ENCODE measurements around the gene TMPRSS12. TPM values are rescaled to one million over a fixed set of nuclear protein-coding genes. Genes with fewer than 3 reads are reported as not detected.
"Not testable (repeated sequence)": the region's sequence is repeated elsewhere in the genome, so short reads cannot be mapped to it uniquely, and the experiment has no call there.

The TMPRSS12 gene
- total RNA-seq, 1 donor from 2014 or later: not detected

GRCh38 chr12:50925342-50925651 lies 82.6 kb downstream of the TMPRSS12 start:
- TF ChIP-seq CTCF (IDR thresholded peaks at IDR 0.05): no peak
- peak; percentile 21 for ATAC-seq
- no peak for DNase-seq
- intact Hi-C loops (cut with DNase I): no loop called here
- H3K27ac ChIP-seq: peak overlapping the region; percentile 88
- no peaks in the 10 kb centered on the region for H3K9me3 ChIP-seq
- no peaks in the 10 kb centered on the region for H3K27me3 ChIP-seq
- peak overlapping the region; percentile 69 for H3K4me3 ChIP-seq
- H3K36me3 ChIP-seq: peaks cover 12% of the 10 kb centered on the region
- H3K4me1 ChIP-seq: peaks cover 31% of the 10 kb centered on the region

- DNase-seq (no peak), ATAC-seq (no peak)
- H3K4me1 ChIP-seq: peaks cover 31% of the 10 kb centered on the region
- intact Hi-C loops (cut with DNase I): no loop called here
- H3K36me3 ChIP-seq: peaks cover 18% of the 10 kb centered on the region
- peak overlapping the region; percentile 69 for H3K4me3 ChIP-seq
- H3K27ac ChIP-seq: peak overlapping the region; percentile 88
- no peak for TF ChIP-seq CTCF (IDR thresholded peaks at IDR 0.05)
- no peaks in the 10 kb centered on the region for H3K9me3 ChIP-seq
- no peaks in the 10 kb centered on the region for H3K27me3 ChIP-seq
These were observed 83.2 kb downstream of the TMPRSS12 start for GRCh38 chr12:50925920-50926319.

- Histone ChIP-seq H3K27ac (peak overlapping the region; percentile 88), H3K27me3 (no peaks in the 10 kb centered on the region), H3K9me3 (no peaks in the 10 kb centered on the region), H3K4me1 (peaks cover 34% of the 10 kb centered on the region), H3K36me3 (peaks cover 23% of the 10 kb centered on the region), H3K4me3 (peak overlapping the region; percentile 69)
- ATAC-seq (no peak), DNase-seq (no peak)
- intact Hi-C loops (cut with DNase I): no loop called here
- no peak for TF ChIP-seq CTCF (IDR thresholded peaks at IDR 0.05)
These were observed 83.7 kb downstream of the TMPRSS12 start for GRCh38 chr12:50926415-50926814.

- H3K9me3 ChIP-seq; H3K27me3 ChIP-seq; DNase-seq; intact Hi-C loops (cut with DNase I): not testable (repeated sequence)
- H3K4me1 ChIP-seq: peaks cover 35% of the 10 kb centered on the region
- ATAC-seq: peak; percentile 33
- H3K27ac ChIP-seq: peak overlapping the region; percentile 88
- H3K4me3 ChIP-seq: peak overlapping the region; percentile 69
- H3K36me3 ChIP-seq: peaks cover 28% of the 10 kb centered on the region
These were observed 84.2 kb downstream of the TMPRSS12 start for GRCh38 chr12:50926932-50927331.

- no peaks in the 10 kb centered on the region for H3K9me3 ChIP-seq
- H3K4me1 ChIP-seq: peaks cover 35% of the 10 kb centered on the region
- peak overlapping the region; percentile 69 for H3K4me3 ChIP-seq
- H3K36me3 ChIP-seq: peaks cover 32% of the 10 kb centered on the region
- no peaks in the 10 kb centered on the region for H3K27me3 ChIP-seq
- peak overlapping the region; percentile 88 for H3K27ac ChIP-seq
- ATAC-seq: no peak
- DNase-seq: no peak
- intact Hi-C loops (cut with DNase I): no loop called here
- no peak for TF ChIP-seq CTCF (IDR thresholded peaks at IDR 0.05)
These were observed 84.6 kb downstream of the TMPRSS12 start for GRCh38 chr12:50927356-50927755.

- intact Hi-C loops (cut with DNase I): no loop called here
- Histone ChIP-seq H3K36me3 (peaks cover 32% of the 10 kb centered on the region), H3K27ac (peak overlapping the region; percentile 88), H3K27me3 (no peaks in the 10 kb centered on the region), H3K4me1 (peaks cover 35% of the 10 kb centered on the region), H3K4me3 (peak overlapping the region; percentile 69), H3K9me3 (no peaks in the 10 kb centered on the region)
- no peak for TF ChIP-seq CTCF (IDR thresholded peaks at IDR 0.05)
- no peak for DNase-seq
- ATAC-seq: no peak
These were observed 85.1 kb downstream of the TMPRSS12 start for GRCh38 chr12:50927766-50928224.

All from upper lobe of right lung (tissue), 1 donor.